Measurements from ENCODE around the gene RYR3.

DNA sequence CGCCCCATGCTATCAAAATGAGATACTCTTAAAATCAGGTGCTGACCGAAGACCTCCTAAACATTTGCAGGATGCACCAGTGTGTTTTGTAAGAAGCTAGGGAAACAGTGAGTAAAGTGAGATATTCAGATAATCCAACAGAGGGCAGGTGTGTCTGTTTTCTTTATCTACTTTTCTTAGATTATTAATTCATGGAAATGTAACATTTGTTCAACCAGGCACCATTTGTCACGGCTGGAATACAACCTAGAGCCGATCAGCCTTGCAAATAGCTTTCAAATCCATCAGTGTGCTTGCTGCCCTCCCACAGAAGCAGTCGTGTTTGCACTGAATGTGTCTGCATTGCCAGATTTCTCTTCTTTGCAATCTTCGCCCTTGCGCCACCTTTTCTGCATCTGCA, 455.6 kb downstream of the RYR3 start:
- TF ChIP-seq, protein P1, sequence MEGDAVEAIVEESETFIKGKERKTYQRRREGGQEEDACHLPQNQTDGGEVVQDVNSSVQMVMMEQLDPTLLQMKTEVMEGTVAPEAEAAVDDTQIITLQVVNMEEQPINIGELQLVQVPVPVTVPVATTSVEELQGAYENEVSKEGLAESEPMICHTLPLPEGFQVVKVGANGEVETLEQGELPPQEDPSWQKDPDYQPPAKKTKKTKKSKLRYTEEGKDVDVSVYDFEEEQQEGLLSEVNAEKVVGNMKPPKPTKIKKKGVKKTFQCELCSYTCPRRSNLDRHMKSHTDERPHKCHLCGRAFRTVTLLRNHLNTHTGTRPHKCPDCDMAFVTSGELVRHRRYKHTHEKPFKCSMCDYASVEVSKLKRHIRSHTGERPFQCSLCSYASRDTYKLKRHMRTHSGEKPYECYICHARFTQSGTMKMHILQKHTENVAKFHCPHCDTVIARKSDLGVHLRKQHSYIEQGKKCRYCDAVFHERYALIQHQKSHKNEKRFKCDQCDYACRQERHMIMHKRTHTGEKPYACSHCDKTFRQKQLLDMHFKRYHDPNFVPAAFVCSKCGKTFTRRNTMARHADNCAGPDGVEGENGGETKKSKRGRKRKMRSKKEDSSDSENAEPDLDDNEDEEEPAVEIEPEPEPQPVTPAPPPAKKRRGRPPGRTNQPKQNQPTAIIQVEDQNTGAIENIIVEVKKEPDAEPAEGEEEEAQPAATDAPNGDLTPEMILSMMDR (conservative IDR thresholded peaks at IDR 0.05 in 1 of 2, IDR thresholded peaks at IDR 0.05 in 1 of 2; ENCODE audit: extremely low read depth in 1 of 2, insufficient read depth in 1 of 2, low read depth in 1 of 2, low read length in 2 of 2), result peak; percentile 2 to 22
- no peak for TF ChIP-seq EZH2 (IDR thresholded peaks at IDR 0.05; ENCODE audit: borderline replicate concordance, low read length)
